HUES6 (cell line): ENCODE data around the gene JPH3.

Experiments used
- H3K27ac ChIP-seq: 2 replicates; pipeline ENCODE4 v1.7.0; 2013; ENCODE audit warnings: low read depth, mild to moderate bottlenecking, low read length, inconsistent platforms
- H3K27me3 ChIP-seq: 2 replicates; pipeline ENCODE4 v1.6.1; 2013; ENCODE audit warnings: low read length; ENCODE audit not compliant: control insufficient read depth, insufficient read depth
- H3K36me3 ChIP-seq: 2 replicates; pipeline ENCODE4 v1.6.1; 2013; ENCODE audit warnings: low read length; ENCODE audit not compliant: control insufficient read depth, insufficient read depth
- H3K4me1 ChIP-seq: 2 replicates; pipeline ENCODE4 v1.6.1; 2013; ENCODE audit warnings: low read length; ENCODE audit not compliant: control insufficient read depth, insufficient read depth
- H3K4me3 ChIP-seq: 2 replicates; pipeline ENCODE4 v1.5.1; 2013; ENCODE audit warnings: low read depth, low read length
- H3K9ac ChIP-seq: one replicate; pipeline ENCODE4 v1.6.1; 2013; ENCODE audit warnings: mild to moderate bottlenecking, low read length
- H3K9me3 ChIP-seq: 2 replicates; pipeline ENCODE4 v1.6.1; 2013; ENCODE audit warnings: low read depth, low read length; ENCODE audit not compliant: control insufficient read depth, insufficient read depth

Gene JPH3

DNA sequence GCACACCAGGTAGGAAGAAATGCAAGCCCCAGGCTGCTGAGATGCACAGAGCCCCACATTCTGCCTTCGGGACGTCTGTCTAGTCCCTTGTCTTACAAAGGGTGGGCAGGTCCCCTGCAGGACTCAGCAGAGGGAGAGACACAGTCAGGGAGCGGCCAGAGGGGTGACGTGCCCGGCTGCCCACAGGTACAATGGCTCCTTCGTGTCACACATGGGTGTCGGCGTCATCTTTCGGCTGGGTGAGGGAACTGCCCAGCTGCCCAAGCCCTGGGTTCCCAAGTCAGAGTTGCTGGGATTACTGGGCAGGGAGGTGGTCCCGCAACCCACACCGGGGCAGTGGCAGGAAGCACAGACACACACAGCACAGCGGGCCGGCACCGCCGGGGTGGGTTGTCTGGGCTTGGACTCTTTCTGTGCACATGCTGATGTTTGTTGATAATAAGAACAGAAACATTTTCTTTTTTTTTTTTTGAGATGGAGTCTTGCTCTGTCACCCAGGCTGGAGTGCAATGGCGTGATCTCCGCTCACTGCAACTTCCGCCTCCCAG, 80.6 kb downstream of the JPH3 start:
- Histone ChIP-seq H3K4me1 (no peaks in the 10 kb centered on the region), H3K36me3 (peaks cover 11% of the 10 kb centered on the region), H3K9me3 (no peaks in the 10 kb centered on the region), H3K4me3 (no peak overlapping the region), H3K9ac (no peak overlapping the region), H3K27ac (no peak overlapping the region), H3K27me3 (no peaks in the 10 kb centered on the region)

DNA sequence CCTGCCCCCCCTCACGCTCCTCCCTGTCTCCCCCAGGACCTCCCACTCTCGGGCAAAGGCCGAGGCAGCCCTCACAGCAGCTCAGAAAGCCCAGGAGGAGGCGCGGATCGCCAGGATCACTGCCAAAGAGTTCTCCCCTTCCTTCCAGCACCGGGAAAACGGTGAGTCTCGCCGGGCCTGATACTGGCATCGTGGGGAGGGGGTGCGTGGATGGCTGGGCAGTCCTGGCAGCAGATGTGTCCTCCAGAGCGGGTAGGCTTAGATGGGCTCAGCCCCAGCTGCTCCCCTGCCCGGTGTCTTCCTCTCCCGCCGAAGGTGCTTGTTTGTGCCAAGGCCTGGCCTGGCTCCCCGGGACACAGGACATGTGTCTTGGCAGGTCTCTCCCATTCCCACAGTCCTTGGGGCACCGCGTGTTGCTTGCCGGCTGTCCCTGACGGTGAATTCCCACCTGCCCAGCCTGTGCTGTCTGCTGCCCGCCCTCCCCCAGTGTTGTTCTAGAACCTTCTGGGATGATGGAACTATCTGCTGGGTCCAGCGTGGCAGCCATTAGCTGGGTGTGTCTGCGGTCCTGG, 81.9 kb downstream of the JPH3 start:
- H3K36me3 ChIP-seq = peaks cover 11% of the 10 kb centered on the region
- no peaks in the 10 kb centered on the region for H3K9me3 ChIP-seq
- H3K4me3 ChIP-seq = no peak overlapping the region
- no peak overlapping the region for H3K27ac ChIP-seq
- no peaks in the 10 kb centered on the region for H3K27me3 ChIP-seq
- no peaks in the 10 kb centered on the region for H3K4me1 ChIP-seq
- H3K9ac ChIP-seq = no peak overlapping the region

DNA sequence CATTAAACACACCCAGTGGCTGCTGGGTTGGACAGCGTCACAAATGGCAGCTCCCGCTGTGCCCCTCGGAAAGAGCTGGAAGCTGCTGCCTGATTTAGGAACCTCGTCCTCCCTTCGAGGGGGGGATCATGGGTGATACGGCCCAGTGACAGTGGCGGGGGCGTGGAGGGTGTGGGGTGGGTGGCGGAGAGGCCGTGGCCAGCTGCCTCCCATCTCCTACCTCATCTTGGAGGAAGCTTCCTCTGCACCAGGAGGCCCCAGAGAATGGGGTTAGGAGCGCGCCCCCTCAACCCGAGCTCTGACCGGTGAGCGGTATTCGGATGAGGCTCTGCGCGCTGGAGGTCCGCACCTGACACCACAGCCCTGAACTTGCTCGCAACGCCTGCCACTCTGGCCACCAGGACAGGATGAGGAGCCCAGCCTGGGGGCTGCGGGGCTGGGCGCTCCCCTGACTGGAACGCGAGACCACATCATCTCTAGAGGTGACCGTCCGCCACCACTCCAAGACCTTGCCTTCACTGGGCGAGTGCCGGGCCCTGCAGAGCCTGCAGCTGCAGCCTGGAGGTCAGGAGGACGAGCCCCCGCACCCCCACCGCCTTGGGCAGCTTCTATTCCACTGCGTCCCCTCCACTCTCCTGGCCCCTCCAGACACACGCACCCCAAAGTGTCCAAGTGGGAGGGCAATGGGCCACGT, 82.5 kb downstream of the JPH3 start:
- H3K9me3 ChIP-seq = no peaks in the 10 kb centered on the region
- H3K9ac ChIP-seq = no peak overlapping the region
- H3K27ac ChIP-seq = no peak overlapping the region
- no peaks in the 10 kb centered on the region for H3K27me3 ChIP-seq
- H3K36me3 ChIP-seq = peaks cover 11% of the 10 kb centered on the region
- H3K4me3 ChIP-seq = no peak overlapping the region
- no peaks in the 10 kb centered on the region for H3K4me1 ChIP-seq

DNA sequence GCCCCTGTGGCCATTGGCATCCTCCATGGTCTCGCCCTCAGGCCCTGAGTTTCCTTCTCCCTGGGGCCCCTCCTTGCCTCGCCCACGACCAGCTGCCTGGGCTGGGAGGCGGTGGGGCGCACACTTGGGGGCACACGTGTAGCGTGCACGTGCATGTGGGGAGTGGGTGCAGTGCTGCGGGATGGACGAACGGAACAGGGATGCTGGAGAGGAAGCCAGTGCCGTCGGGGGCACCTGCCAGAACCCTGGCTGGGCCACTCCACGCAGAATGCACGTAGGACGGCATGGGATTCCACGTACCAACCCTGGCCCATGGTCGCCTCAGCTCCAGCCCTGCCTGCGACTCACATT, 83.1 kb downstream of the JPH3 start:
- H3K27ac ChIP-seq = no peak overlapping the region
- peaks cover 16% of the 10 kb centered on the region for H3K36me3 ChIP-seq
- H3K9me3 ChIP-seq = no peaks in the 10 kb centered on the region
- no peaks in the 10 kb centered on the region for H3K27me3 ChIP-seq
- no peak overlapping the region for H3K4me3 ChIP-seq
- no peak overlapping the region for H3K9ac ChIP-seq
- no peaks in the 10 kb centered on the region for H3K4me1 ChIP-seq

DNA sequence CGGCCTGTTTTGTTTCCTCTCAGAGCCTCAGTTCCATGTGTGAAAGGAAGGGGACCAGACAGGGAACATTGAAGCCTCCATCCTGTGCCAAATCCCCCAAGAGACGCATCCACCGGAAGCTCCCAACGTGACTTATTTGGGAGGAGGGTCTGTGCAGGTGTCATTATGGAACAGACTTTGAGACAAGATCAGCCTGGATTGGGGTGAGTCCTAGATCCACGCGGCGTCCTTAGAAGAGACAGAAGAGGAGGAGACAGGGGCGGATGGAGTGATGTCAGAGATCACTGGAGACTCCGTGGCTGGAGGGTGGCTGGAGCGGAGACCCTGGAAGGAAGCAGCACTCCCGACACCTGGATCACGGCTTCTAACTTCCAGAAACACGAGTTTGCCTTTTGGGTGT, 83.5 kb downstream of the JPH3 start:
- Histone ChIP-seq H3K4me1 (no peaks in the 10 kb centered on the region), H3K4me3 (no peak overlapping the region), H3K27me3 (no peaks in the 10 kb centered on the region), H3K9me3 (no peaks in the 10 kb centered on the region), H3K9ac (no peak overlapping the region), H3K27ac (no peak overlapping the region), H3K36me3 (peaks cover 17% of the 10 kb centered on the region)

DNA sequence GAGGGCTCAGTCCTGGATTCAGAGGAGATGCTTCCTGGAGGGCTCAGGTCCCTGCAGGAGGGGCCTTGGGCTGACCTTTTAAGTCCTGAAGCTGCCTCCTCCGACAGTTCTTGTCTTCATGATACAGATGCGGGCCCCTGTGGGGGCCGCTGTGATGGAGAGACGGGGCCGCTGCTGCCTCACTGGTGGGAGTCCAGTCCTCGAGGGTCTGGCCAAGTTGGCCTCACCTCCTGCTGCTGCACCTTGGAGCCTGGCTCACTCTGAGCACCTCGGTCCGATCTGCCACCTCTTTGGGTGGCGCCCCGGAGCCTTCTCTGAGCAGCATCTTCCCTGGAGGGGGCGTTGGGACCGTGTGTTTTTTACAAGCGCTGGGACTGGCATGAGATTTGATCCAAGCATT, 84.4 kb downstream of the JPH3 start:
- Histone ChIP-seq H3K9me3 (no peaks in the 10 kb centered on the region), H3K27me3 (no peaks in the 10 kb centered on the region), H3K36me3 (peaks cover 17% of the 10 kb centered on the region), H3K4me3 (no peak overlapping the region), H3K4me1 (no peaks in the 10 kb centered on the region; the same call in 1 of the 2 replicates), H3K9ac (no peak overlapping the region), H3K27ac (no peak overlapping the region)

DNA sequence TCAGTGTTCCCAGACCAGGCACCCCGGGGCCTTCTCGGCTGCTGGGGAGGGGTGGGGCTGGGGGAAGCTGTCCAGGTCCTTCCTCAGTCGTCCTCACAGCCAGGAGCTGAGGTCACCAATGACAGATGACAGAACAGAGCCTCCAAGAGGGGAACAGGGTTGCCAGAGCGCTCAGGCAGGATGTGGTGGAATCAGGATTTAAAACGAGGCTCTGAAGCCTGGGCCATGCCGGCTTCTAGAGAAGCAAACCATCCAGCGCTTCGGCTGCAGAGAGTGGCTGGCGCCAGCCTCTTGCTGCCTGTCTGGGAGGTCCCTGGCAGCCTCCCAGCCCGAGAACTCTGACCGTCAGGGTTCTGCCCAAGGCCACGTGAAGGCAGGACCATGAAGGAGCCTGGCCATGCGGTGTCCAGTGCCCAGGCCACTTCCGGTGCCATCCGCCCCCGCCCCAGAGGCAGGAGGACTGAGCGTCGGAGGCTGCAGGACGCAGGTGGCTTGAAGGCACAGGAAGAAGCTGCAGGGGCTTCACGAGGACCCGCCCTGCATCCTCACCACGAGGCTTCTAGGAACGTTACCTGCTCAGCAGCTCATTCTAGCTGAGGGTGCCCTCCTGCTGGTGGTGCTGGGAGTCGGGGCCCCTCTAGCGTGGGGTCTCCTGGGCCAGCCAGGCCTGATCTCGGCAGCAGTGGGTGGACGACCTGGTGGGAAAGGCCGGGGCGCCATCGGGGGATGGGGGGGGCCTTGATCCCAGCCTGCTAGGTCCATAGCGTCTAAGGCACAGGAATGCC, 85.0 kb downstream of the JPH3 start:
- Histone ChIP-seq H3K27me3 (no peaks in the 10 kb centered on the region), H3K9me3 (no peaks in the 10 kb centered on the region), H3K9ac (no peak overlapping the region), H3K36me3 (peaks cover 17% of the 10 kb centered on the region), H3K27ac (no peak overlapping the region), H3K4me3 (no peak overlapping the region), H3K4me1 (no peaks in the 10 kb centered on the region; the same call in 1 of the 2 replicates)

DNA sequence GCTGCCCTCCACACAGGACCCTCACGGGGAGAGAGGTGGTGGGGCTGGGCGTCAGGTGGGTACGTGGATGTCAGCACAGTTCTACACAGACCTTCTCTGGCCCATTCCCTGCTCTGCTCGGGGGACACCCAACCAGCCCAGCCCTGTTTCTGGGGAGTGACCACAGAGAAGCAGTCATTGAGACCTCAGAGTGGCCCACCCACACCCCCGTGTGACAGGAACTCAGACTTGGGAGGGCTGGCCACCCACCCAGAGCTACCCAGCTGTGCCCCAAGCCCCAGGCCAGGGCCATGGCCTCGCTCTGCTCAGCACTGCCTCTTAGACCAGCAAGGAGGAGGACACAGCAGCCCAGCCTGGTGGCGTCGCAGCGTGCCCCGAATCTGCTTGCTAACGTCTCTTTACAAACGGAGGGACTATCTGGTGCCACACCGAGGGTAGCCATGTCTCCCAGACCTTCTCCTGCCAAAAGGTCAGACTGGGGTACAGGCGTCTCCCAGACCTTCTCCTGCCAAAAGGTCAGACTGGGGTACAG, 85.8 kb downstream of the JPH3 start:
- no peak overlapping the region for H3K9ac ChIP-seq
- H3K4me1 ChIP-seq = no peaks in the 10 kb centered on the region; the same call in 1 of the 2 replicates
- no peak overlapping the region for H3K27ac ChIP-seq
- no peaks in the 10 kb centered on the region for H3K9me3 ChIP-seq
- no peak overlapping the region for H3K4me3 ChIP-seq
- no peaks in the 10 kb centered on the region for H3K27me3 ChIP-seq
- H3K36me3 ChIP-seq = peaks cover 17% of the 10 kb centered on the region

DNA sequence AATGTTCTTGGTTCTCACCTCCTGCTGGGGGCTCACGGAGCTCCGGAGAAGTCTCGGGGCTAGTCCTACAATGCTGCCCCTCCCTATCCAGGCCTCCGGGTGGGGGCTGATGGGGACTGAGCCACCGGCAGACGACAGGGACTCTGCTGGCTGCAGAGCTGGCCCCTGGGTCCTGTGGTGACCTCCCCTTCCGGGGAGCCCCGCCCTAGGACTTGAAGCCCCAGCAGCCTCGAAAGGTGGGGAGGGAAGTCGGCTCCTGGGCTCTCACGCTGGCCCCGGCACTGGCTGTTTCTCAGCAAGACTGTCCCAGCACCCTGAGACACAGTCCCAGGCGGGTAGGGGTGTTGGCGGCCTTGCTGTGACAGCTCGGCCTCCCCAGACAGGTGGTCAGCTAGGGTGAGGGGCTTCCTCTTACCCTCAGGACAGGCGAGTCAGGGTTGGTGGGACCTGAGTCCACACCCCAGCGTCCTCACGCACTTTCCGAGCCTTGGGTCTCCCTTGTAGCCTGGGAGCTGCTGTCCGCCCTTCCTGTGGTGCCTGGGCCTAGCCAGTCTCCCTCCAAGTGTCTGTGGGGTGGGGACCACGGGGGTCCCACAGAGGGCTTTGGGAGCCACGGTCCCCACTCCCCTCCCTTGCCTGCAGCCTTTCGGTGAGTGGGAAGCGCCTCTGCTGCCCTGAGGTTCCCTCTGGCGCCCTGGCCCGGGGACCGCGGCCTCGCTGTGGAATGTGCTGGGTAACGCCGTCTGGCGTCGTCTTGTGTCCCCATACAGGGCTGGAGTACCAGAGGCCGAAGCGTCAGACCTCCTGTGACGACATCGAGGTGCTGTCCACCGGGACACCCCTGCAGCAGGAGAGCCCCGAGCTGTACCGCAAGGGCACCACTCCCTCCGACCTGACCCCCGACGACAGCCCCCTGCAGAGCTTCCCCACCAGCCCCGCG, 86.8 kb downstream of the JPH3 start:
- H3K27me3 ChIP-seq = no peaks in the 10 kb centered on the region
- no peaks in the 10 kb centered on the region for H3K9me3 ChIP-seq
- H3K36me3 ChIP-seq = peaks cover 23% of the 10 kb centered on the region
- H3K4me3 ChIP-seq = no peak overlapping the region
- no peak overlapping the region for H3K27ac ChIP-seq
- no peaks in the 10 kb centered on the region; the same call in 1 of the 2 replicates for H3K4me1 ChIP-seq
- no peak overlapping the region for H3K9ac ChIP-seq

DNA sequence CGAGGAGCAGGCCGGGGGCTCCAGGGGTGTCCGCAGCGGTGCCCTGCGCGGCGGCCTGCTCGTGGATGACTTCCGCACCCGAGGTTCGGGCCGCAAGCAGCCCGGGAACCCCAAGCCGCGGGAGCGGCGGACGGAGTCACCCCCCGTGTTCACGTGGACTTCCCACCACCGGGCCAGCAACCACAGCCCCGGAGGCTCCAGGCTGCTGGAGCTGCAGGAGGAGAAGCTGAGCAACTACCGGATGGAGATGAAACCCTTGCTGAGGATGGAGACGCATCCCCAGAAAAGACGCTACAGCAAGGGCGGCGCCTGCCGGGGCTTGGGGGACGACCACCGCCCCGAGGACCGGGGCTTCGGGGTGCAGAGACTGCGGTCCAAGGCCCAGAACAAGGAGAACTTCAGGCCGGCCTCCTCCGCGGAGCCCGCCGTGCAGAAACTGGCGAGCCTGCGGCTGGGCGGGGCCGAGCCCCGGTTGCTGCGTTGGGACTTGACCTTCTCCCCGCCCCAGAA, 87.7 kb downstream of the JPH3 start:
- Histone ChIP-seq H3K27ac (no peak overlapping the region), H3K4me3 (no peak overlapping the region), H3K9me3 (no peaks in the 10 kb centered on the region), H3K9ac (no peak overlapping the region), H3K27me3 (no peaks in the 10 kb centered on the region), H3K36me3 (peaks cover 28% of the 10 kb centered on the region), H3K4me1 (no peaks in the 10 kb centered on the region; the same call in 1 of the 2 replicates)
